ENCODE results near the gene N4BP2.
"Not testable (repeated sequence)": the region's sequence is repeated elsewhere in the genome, so short reads cannot be mapped to it uniquely, and the experiment has no call there.

Gene N4BP2

DNA sequence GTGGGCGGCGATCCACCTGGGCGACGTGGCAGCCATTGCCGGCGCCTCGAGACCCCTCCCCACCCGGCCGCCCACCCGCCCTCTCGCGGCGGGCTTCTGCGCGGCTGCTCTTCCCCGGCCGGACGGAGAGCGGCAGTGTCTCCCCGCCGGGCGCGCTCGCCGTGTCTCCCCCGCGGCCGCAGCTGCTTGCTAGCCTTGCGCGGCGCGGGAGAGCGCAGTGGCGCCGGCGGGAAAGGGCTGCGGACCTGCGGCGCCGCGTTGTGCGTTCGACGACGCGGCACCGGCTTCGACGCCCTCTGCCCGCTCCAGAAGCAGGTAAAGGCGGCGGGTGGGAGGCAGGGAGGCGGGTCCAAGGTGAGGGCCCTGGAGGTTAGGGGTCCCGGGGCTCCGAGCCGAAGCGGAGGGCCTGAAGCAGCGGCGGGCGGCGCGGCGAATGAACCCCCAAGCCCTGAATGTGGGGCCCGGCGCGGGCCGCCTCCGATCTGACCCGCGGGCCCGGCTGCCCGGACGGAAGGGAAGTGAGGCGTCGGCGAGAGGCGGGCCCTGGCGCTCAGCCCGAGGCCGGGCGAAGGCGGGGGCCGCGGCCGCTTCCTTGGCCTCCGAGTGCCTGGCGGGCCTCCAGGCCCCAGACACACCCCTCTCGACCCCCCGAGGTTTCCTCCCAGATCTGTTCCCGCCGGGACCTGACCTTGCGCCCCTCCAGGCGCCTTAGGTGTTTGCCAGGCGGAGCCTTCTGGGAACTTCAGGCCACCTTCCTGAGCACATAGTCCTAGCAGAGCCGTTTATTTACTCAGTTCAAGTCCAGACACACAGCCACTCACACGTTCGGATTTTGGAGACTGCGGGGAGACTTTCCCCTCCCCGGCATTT lies at the start of gene N4BP2:
Gene N4BP2, plus strand, starts transcription at position 135 of the 870 bp plus-strand sequence. CDS start 40,491 bp downstream, outside the sequence.
- peak; percentile 85 for DNase-seq (ENCODE audit: low spot score)

DNA sequence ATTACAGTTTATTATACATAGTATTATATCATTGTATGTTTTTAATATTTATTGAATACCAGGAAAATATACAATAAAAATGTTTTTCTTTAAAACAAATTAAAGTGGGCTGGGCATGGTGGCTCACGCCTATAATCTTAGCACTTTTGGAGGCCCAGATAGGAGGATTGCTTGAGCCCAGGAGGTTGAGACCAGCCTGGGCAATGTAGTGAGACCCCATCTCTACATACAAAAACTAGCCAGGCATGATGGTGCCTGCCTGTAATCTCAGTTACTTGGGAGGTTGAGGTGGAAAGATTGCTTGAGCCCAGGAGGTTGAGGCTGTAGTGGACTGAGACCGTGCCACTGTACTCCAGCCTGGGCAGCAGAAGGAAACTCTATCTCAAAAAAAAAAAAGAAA lies 40.6 kb upstream of the N4BP2 start:
- no peak for DNase-seq (ENCODE audit: low spot score)

DNA sequence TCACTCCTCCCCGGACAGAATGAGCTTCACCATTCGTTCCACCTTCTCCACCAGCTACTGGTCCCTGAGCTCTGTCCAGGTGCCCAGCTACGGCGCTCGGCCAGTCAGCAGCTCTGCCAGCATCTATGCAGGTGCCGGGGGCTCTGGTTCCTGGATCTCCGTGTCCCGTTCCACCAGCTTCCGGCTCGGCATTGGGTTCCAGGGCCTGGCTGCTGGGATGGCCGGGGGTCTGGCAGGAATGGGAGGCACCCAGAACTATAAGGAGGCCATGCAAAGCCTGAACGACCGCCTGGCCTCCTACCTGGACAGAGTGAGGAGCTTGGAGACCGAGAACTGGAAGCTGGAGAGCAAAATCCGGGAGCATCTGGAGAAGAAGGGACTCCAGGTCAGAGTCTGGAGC lies 36.4 kb upstream of the N4BP2 start:
- no peak for DNase-seq (ENCODE audit: low spot score)

DNA sequence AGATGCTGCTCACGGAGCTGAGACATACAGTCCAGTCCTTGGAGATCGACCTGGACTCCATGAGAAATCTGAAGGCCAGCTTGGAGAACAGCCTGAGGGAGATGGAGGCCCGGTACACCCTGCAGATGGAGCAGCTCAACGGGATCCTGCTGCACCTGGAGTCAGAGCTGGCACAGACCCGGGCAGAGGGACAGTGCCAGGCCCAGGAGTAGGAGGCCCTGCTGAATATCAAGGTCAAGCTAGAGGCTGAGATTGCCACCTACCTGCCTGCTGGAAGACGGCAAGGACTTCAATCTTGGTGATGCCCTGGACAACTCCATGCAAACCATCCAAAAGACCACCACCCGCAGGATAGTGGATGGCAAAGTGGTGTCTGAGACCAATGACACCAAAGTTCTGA lies 35.5 kb upstream of the N4BP2 start:
- not testable (repeated sequence) for DNase-seq (ENCODE audit: low spot score)

DNA sequence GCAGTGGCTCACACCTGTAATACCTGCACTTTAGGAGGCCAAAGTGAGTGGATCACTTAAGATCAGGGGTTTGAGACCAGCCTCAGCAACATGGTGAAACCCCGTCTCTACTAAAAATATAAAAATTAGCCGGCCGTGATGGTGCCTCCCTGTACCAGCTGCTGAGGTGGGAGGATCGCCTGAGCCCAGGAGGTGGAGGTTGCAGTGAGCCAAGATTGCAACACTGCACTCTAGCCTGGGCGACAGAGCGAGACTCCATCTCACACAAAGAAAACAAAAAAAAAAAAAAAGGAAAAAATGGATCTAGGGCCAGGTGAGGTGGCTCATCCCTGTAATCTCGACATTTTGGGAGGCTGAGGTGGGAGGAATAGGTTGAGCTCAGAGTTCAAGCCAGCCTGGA lies 32.6 kb upstream of the N4BP2 start:
- DNase-seq (ENCODE audit: low spot score) = not testable (repeated sequence)

DNA sequence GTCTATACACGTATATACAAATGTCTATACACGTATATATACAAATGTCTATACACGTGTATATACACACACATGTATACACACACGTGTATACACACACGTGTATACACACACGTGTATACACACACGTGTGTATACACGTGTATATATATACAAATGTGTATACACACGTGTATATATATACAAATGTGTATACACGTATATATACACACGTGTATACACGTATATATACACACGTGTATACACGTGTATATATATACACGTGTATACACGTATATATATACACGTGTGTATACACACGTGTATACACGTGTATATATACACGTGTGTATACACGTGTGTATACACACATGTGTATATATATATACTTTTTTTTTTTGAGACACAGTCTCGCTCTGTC lies 23.9 kb upstream of the N4BP2 start:
- no peak for DNase-seq (ENCODE audit: low spot score)

DNA sequence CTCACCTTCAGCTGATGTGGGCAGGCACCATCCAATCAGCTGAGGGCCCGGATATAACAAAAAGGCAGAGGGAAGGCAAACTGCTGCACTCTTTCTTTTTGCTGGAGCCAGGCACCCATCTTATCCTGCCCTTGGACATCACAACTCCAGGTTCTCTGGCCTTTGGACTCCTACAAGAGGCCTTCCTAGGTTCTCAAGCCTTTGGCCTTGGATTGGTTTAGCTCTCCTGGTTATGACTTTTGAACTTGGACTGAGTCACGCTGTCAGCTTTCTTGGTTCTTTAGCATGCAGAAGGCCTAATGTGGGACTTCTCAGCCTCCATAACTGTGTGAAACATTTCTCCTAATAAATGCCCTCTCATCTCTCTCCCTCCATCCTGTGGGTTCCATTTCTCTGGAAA lies 23.0 kb upstream of the N4BP2 start:
- no peak for DNase-seq (ENCODE audit: low spot score)

DNA sequence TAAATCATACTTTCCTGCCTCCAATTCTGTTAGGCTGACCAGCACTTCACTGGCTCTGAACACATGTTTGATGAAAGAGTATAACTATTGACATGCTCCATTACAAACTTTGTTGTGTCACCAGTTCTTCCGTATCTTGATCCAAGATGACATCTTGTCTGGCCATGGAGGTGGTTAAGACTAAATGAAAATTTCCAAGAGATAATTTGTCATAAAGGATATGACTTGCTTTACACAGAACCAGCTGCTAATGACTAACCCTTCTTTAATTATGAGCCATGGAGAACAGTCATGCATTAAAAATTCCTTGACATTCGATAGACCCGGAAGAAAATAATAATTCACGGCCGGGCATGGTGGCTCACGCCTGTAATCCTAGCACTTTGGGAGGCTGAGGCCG lies 17.7 kb upstream of the N4BP2 start:
- peak; percentile 36 for DNase-seq (ENCODE audit: low spot score)

DNA sequence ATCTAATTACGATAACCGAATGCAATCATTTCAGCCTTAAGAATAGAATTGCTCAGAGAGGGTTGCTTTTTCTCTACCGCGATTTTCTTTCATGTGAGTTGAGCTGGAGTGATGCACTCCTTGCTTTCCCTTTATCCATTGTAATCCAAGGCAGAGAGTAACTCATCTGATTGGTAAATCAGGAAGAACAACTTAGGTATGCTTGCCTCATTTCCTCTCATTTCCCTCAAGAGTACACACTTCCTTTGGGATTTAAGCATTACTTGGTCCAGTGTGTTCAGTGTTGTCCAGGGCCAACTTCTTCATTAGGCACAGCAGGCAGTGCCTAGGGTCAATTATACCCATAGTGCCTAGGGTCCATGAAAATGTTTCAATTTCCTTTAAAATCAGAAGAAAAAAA lies 15.7 kb upstream of the N4BP2 start:
- DNase-seq (ENCODE audit: low spot score) = no peak

DNA sequence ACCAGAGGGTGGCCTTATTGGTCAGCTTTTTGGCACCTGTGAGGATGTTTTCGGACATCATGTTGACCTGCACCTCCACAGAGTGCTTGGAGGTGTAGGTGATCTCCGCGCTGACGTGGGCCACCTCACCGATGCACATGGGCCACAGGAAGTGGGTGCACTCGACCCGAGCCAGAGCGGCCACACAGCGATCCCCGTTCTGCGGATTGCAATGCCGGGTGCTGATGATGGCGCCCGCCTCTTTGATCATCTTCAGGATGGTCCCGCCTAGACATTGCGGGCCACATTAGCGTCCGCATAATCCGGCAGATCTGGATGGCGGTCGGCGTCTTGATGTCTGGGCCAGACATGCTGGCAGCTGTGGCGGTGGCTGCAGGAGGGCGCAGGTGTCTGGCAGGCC lies 12.9 kb upstream of the N4BP2 start:
- no peak for DNase-seq (ENCODE audit: low spot score)

DNA sequence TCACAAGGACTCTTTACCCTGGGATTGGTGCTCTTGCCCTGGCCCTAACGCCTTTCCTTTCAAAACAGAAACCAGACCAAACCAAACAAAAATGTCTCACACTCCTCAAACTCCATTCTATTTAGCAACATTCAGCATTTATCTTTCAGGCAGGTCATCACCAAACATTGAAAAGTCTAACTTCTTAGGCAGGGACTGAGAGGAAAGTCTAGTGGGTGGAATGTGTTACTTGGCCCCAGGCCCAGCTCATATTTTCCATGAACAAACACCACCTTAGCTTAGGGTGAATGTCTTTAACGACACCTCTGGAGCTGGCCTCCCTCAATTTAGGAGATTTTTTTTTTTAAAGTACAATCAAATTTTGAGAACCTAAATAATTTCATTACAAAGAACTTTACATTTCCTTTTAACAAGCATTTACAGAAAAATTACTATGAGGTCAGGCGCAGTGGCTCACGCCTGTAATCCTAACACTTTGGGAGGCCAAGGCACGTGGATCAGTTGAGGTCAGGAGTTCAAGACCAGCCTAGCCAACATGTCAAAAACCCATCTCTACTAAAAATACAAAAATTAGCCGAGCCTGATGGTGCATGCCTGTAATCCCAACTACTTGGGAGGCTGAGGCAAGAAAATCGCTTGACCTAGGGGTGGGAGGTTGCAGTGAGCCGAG lies 10.2 kb upstream of the N4BP2 start:
- peak; percentile 37 for DNase-seq (ENCODE audit: low spot score)

DNA sequence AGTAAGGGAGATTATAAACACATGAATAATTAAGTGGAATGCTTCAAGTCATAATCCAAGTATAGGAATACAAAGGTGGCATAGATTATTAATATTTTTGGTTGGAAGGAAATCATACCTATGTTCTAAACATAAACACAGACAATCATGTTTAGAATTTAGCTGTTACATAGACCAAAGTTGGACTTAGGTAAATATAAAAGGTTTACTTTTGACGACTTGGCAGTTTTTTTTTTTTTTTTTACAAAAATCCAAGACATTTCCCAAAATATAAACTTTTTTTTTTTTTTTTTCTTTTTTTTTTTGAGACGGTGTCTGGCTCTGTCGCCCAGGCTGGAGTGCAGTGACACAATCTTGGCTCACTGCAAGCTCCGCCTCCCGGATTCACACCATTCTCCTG lies 3.5 kb upstream of the N4BP2 start:
- DNase-seq (ENCODE audit: low spot score) = no peak

DNA sequence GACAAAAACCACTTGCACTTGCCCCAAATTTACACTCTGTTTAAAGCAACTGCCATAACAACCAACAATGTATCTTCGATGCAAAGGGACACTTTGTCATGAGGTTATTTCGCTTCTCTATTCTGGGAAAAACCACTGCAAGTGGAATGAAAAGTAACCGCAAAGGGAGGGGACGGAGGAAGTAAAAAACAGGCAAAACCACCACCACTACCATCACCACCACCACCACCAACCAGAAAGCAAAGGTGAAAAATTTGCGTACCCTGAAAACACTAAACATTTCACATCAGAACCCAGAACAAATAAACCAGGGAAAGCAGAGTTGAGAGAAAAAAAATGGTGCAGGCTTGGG lies 1.2 kb upstream of the N4BP2 start:
- DNase-seq (ENCODE audit: low spot score) = no peak

DNA sequence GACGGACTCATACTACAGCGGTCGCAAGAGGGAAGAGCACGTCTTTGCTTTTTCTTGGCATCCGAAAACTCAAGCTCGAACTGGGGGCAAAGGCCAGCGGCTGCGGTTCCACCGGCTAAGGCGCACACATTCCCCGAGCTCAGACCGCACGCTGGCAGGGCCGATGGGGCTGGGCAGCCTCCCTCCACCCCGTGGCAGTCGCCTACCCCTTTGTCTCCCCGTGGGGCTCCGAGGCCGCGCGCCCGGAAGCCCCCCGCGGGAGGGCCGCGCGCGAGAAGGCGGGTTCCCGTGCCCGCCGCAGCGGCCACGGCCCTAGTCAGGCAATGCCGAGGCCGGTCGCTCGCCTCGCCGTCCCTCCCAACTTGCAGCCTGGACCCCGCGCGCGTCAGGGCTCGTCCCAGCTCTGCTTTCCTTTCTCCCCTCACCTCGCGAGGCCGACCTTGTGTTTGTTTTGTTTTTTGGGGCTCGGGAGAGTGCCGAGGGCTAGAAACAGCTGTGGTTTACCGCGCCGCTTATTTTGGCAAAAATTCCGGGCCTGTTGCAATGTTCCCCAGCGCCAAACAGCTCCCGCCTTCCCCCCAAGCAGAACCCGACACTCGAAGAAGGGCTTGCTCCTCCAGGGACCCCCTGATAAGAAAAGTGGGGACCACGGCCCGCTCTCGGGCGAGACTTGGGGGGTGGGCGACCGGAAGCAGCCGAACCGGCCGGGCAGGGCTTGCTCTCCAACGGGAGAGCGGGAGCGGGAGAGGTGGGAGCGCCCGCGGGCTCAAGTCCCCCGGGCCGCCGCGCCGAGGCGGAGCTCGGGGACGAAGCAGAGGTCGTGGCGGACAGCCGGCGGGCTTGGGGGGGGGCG lies 561 bp upstream of the N4BP2 start:
- DNase-seq (ENCODE audit: low spot score) = peak; percentile 91

DNA sequence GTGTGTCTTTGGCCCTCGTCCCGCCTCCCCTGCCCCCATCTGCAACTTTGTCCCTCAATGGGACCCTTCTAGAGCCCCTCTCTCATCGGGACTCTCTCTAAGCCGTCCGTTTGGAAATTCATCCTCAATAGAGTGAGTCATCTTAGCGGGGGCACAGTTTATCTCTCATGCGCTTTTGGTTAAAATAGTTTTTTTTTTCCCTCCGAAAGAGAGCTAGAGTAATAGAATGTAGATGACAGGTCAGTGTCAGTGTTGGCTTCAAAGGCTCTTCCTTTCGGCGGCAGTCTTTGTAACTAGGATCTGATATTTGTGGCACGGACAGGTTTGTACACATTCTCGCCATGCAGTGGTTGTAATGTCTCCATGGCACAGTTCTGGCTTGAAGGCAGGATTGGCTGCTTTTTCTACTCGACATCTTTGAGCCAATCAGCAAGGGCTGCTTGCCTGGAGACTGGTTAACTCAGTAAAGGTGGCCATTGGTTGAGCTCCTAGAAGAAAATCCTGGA lies 989 bp downstream of the N4BP2 start:
- peak; percentile 94 for DNase-seq (ENCODE audit: low spot score)

DNA sequence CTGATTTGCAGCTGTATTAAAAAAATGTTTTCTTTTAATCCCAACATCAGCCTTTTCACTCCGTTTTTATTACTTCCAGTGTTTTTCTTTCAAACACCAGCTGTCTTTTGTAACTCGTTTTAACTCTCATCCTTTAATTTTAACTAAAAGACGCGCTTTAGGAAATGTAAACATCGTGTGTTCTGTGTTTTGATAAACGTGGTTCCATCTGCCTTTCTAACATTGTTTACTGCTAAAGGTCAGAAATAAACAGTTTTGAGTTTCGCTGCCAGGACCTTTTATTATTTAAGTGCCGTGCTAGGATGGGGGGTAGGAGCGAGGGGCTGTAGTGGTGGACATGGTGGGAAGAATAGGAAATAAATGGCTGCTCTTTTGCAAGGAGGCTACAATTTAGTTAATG lies 1.5 kb downstream of the N4BP2 start:
- no peak for DNase-seq (ENCODE audit: low spot score)

DNA sequence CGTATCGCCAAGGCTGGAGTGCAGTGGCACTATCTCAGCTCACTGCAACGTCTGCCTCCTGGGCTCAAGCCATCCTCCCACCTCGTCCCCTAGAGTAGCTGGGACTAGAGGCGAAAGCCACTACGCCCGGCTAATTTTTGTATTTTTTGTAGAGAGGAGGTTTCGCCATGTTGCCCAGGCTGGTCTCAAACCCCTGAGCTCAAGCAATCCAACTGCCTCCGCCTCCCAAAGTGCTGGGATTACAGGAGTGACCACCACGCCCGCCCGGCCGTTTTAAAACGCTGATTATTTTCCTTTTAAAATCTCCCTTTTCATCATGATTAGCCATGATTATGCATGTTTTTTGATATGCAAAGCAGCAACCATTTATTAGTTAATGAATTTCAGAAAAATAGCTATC lies 2.2 kb downstream of the N4BP2 start:
- no peak for DNase-seq (ENCODE audit: low spot score)

DNA sequence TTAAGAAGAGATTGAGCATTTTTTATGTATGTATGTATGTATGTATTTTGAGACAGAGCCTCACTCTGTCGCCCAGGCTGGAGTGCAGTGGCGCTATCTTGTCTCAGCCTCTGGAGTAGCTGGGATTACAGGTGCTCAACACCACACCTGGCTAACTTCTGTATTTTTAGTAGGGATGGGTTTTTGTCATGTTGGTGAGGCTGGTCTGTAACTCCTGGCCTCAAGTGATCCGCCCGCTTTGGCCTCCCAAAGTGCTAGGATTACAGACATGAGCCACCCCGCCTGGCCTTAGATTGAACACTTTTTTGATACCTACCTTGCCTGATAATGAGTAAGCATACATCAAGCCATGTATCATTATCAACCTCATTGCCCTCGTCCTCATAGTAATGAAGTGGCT lies 2.7 kb downstream of the N4BP2 start:
- DNase-seq (ENCODE audit: low spot score) = no peak

DNA sequence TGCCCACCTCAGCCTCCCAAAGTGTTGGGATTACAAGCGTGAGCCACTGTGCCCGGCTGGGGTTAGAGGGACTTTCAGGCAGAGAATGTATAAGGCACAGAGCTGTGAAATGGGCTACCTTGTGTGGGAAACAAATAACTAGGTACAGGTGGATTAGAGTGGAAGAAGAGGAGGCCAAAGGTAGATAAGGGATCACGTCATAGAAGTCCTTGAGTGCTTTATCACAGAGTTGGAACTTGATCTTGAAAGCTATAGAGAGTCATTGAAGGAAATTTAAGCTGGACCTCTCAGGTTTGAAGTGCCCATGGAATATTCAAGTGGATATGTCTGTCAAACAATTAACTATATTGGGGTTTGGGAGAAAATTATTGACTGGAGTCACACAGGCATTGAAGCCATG lies 8.4 kb downstream of the N4BP2 start:
- no peak for DNase-seq (ENCODE audit: low spot score)

DNA sequence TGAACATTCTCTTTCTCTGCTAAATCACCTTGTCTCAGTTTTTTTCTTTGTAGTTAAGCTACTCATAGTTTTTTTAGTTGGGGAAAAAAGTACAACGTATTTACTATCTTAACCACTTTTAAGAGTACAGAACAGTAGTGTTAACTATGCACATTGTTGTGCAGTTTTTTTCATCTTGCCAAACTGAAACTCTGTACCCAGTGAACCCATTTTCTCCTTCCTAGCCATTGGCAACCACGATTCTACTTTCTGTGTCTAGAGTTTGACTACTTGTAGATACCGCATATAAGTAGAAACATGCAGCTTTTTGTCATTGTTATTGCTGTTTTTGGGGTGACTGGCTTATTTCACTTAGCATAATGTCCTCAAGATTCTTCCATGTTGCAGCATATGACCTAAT lies 10.0 kb downstream of the N4BP2 start:
- no peak for DNase-seq (ENCODE audit: low spot score)

DNA sequence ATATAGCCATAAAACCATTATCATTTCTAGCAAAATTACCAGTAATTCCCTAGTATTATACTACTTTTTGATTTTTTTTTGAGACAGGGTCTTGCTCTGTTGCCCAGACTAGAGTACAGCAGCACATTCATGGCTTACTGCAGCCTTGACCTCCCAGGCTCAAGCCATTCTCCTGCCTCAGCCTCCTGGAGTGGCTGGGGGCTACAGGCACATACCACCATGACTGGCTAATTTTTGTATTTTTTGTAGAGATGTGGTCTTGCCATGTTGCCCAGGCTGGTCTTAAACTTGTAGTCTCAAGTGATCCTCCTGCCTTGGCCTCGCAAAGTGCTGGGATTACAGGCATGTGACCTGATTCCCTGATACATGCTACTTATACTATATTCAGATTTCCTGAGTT lies 13.7 kb downstream of the N4BP2 start:
- no peak for DNase-seq (ENCODE audit: low spot score)

DNA sequence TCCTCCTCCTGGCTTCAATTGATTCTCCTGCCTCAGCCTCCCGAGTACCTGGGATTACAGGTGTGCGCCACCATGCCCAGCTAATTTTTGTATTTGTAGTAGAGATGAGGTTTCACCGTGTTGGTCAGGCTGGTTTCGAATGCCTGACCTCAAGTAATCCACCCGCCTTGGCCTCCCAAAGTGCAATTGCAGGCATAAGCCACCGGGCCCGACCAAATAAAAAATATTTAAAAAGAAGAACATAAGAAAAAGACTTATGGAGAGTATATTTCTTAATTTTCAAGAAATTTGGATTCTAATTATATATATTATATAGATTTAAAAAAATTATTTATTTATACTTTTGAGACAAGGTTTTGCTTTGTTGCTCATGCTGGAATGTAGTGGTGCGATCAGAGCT lies 29.8 kb downstream of the N4BP2 start:
- no peak for DNase-seq (ENCODE audit: low spot score)

All from AG08396 (cell line).